Activated naive CD8-positive, alpha-beta T cell treated with anti-CD3 and anti-CD28 coated beads, Interleukin-2, amount 50 U/mL, for 16 hours (primary cell): Measurements from ENCODE around the gene SLC1A5.
A peak's percentile ranks its signal among the peaks of the same experiment; 100 is the strongest.
"Not testable (repeated sequence)": the region's sequence is repeated elsewhere in the genome, so short reads cannot be mapped to it uniquely, and the experiment has no call there.

Experiments used
- DNase-seq: peaks from one replicate; pipeline ENCODE4 v3.0.0-alpha.2; 2020; ENCODE audit warnings: low read depth, low spot score

SLC1A5 gene

GRCh38 chr19:46768746-46769145, 19.6 kb downstream of the SLC1A5 start:
- not testable (repeated sequence) for DNase-seq

DNA sequence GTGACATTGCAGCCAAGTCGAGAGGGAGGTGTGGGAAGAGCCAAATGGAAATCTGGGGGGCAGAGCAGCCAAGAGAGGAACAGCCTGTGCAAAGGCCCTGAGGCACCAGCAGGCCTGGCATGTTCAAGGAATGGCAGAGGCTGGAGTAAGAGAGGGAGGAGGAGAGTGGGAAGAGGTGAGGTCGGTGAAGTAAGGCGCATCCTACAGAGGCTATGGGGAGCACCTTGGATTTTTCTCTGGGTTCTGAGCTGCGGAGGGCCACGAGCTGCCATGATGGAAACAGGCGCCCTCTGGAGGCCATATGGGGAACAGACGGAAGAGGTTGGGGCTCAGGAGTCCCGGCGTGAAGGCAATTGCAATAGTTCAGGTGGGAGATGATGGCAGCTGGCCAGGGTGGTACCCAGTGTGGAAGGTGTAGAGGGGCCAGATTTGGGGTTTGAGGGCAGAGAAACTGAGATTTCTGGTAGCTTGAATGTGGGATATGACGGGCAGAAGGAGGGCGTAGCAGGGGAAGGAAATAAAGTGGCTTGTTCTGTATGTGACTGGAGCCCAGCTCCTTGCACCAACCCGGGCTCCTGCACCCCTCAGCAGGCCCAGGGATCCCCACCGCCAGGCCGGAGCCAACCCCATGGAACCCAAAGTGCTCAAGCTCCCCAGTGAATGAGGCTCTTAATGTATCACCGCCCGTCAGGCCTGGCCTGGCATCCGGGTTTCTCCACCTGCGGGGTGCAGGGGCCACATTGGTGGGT, 21.7 kb downstream of the SLC1A5 start:
- DNase-seq, result no peak

DNA sequence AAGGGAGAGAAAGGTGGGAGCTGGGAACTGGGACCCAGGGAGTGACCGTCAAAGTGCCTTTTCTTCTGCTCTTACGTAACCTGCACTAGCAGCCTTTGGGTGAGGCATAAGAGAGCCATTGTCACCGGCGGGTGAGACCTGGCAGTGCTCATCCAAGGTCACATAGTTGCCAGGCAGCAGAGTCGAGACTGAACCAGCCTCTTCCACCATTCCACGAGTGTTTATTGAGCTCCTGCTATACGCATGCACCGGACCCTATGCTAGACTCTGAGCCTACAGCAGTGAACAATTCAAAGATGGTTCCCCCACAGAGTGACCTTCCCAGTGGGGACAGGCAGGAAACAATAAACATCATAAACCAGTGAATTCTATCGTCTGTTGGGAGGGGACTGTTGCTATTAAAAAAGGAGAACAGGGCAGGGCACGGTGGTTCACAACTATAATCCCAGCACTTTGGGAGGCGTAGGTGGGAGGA, 23.5 kb downstream of the SLC1A5 start:
- DNase-seq, result no peak

DNA sequence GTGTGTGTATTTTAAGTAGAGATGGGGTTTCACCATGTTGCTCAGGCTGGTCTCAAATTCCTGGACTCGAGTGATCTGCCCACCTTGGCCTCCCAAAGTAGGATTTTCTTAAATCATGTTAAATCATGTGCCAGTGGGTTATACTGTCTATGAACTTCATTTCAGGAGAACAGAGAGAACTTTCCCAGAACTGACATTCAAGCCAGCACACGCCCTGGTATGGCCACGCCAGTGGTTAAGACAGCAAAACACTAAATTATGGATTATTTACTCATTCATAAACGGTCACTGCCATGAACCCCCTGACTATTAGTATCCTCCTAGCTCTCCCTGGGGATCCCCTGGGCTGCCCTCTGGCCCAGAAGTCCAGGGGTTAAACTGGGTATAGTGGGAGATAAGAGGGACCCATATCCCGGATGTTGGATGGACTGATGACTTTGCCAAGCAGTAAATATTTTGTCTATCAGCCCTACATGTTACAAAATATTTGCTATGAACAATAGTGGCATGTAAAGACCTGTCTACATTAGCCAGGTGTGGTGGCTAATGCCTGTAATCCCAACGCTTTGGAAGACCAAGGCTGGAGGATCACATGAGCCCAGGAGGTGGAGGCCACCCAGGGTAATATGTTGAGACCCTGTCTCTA, 26.0 kb downstream of the SLC1A5 start:
- no peak for DNase-seq

GRCh38 chr19:46761418-46761831, 27.0 kb downstream of the SLC1A5 start:
- no peak for DNase-seq

DNA sequence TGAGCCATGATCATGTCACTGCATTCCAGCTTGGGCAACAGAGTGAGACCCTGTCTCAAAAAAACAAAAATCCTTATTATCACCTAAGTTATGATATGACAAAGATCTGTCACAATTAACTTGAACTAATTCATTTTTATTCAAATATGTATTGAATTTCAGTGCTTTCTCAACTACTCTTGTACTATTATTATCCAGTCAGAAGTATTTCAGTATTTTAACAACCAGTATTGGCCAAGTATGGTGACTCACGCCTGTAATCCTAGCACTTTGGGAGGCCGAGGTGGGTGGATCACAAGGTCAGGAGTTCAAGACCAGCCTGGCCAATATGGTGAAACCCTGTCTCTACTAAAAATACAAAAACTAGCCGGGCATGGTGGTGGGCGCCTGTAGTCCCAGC, 27.5 kb downstream of the SLC1A5 start:
- not testable (repeated sequence) for DNase-seq

DNA sequence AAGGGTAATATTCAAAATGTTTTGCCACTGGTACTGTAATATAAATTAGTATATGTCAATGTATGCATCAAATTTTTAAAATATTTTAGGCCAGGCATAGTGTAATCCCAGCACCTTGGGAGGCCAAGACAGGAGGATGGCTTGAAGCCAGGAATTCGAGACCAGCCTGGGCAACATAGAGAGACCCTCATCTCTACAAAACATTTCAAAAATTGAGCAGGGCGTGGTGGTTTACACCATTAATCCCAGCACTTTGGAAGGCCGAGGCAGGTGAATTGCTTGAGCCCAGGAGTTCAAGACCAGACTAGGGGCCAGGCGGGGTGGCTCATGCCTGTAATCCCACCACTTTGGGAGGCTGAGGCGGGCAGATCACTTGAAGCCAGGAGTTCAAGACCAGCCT, 28.0 kb downstream of the SLC1A5 start:
- no peak for DNase-seq

DNA sequence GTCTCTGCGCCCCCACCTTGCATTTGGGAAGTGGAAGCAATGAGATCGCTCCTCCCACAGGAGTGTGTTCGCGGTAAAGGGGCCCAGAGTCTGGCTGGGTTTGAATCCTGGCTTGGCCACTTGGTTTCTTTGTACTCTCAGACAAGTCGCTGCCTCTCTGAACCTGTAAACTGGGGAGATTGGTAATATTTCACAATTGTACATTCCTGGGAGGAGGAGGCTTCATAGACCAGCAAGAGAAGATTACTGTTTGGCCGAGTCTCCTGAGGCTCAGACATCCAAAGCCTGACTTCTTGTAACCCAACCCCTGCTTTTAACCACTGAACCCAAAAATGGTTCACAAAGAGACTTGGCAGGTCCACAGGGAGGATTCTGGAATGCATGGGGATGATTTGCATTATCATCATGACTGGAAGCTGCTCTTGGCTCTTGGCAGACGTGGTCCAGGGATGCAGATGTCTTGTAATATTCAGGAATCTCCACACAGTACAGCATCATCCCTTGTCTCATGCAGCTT, 28.5 kb downstream of the SLC1A5 start:
- DNase-seq, result no peak

DNA sequence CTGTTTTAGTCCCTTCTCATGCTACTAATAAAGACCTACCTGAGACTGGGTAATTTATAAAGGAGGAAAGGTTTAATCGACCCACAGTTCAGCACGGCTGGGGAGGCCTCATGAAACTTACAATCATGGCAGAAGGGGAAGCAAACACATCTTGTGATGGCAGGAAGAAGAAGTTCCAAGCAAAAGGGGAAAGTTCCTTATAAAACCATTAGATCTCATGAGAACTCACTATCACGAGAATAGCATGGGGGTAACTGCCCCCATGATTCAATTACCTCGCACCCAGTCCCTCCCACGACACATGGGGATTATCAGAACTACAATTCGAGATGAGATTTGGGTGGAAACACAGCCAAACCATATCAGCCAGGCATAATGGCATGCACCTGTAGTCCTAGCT, 29.2 kb downstream of the SLC1A5 start:
- DNase-seq, result no peak

GRCh38 chr19:46756544-46756888, 31.9 kb downstream of the SLC1A5 start:
- no peak for DNase-seq

DNA sequence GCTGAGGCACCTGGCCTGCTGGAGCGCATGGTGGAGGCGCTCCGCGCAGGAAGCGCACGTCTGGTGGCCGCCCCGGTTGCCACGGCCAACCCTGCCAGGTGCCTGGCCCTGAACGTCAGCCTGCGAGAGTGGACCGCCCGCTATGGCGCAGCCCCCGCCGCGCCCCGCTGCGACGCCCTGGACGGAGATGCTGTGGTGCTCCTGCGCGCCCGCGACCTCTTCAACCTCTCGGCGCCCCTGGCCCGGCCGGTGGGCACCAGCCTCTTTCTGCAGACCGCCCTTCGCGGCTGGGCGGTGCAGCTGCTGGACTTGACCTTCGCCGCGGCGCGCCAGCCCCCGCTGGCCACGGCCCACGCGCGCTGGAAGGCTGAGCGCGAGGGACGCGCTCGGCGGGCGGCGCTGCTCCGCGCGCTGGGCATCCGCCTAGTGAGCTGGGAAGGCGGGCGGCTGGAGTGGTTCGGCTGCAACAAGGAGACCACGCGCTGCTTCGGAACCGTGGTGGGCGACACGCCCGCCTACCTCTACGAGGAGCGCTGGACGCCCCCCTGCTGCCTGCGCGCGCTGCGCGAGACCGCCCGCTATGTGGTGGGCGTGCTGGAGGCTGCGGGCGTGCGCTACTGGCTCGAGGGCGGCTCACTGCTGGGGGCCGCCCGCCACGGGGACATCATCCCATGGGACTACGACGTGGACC, 32.4 kb downstream of the SLC1A5 start:
- no peak for DNase-seq

- no peak for DNase-seq
Measured at GRCh38 chr19:46755077-46755852, 33.1 kb downstream of the SLC1A5 start.

DNA sequence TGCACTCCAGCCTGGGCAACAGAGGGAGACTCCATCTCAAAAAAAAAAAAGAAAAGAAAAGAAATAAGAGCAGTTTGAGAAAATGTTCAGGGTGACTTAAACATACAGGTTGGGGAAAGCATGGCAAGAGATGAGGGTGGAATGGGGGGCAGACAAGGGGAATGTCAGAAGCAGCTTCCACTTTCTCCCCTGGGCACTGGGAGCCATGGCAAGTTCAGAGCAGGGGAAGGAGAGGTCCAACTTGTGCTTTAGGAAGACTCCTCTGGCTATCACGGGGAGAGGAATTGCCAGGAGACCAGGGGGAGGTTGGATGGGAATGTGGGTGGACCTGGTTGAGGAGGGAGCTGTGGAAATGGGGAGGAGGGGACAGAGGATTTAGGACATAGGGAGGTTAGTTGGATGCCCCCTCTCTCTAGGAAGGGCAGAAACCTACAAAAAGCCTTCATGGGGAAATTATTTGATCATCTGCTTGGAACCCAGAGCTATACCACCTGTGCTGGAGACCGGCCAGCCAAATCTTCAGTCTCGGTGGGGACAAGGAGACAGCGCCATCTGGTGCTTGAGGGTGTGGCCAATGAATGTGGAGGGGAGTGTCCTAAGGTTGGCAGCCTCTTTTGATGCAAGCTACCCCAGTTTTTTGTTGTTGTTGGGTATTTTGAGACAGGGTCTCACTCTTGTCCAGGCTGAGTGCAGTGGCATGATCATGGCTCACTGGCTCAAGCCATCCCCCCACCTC, 34.8 kb downstream of the SLC1A5 start:
- peak; percentile 39 for DNase-seq

GRCh38 chr19:46748325-46749109, 39.9 kb downstream of the SLC1A5 start:
- peak; percentile 69 for DNase-seq

- DNase-seq, result no peak
Measured at GRCh38 chr19:46746281-46747057, 41.9 kb downstream of the SLC1A5 start, which contains the start of gene STRN4. Gene STRN4 (minus strand): TSS chr19:46746450. CDS start chr19:46746430, 20 bp downstream.

- DNase-seq, result no peak
Measured at GRCh38 chr19:46745521-46746280, 42.7 kb downstream of the SLC1A5 start, which contains the start of gene FKRP. Gene FKRP (plus strand): TSS chr19:46746057. CDS start chr19:46755451, 9,394 bp downstream.

- no peak for DNase-seq
Measured at GRCh38 chr19:46745030-46745429, 43.4 kb downstream of the SLC1A5 start.

GRCh38 chr19:46744005-46744691, 44.2 kb downstream of the SLC1A5 start:
- no peak for DNase-seq
